Measurements from ENCODE around the gene NDUFS7. TPM values are rescaled to one million over a fixed set of nuclear protein-coding genes. Genes with fewer than 3 reads are reported as not detected.

The NDUFS7 gene
- total and polyA plus RNA-seq, 9 of the 15 experiments (the other 6 are each of a cell fraction or from before 2014, with no cell fraction given) = 6.0 to 271 (median 60.6) TPM

- TF ChIP-seq PRDM10 (IDR thresholded peaks at IDR 0.05; ENCODE audit: partially characterized antibody) = peak; percentile 40
These were observed 41.6 kb downstream of the NDUFS7 start (continued) for GRCh38 chr19:1425102-1425837.

- H3K9me3 ChIP-seq (replicated peaks; ENCODE audit: control insufficient read depth, insufficient read depth, low read depth, low read length) = no peaks in the 10 kb centered on the region
- FAIRE-seq (no peak), ATAC-seq (no peak), DNase-seq (ENCODE audit: extremely low read depth in 1 of 4, low spot score in 3 of 4) (no peak)
- BruUV-seq (replicated peaks) = TSS peak; percentile 11
- H3K27ac ChIP-seq (ENCODE audit: extremely low read depth, low read depth, low read length) = no peak overlapping the region
- peaks cover 94% of the 10 kb centered on the region for H3K36me3 ChIP-seq (ENCODE audit: control insufficient read depth, insufficient read depth, low read length)
- ChIA-PET CTCF (ENCODE audit: low intra/inter-chr PET ratio) (no interaction called here), POLR2A (interaction anchor here (1.5 kb wide), 2 partner anchors 9 to 14 kb away, joined by 3 to 5 read pairs; no protein-coding TSS in a partner anchor)
- in situ Hi-C loops (cut with MboI) = no loop called here
- no peak overlapping the region for H2AFZ ChIP-seq (ENCODE audit: low read depth, low read length)
- H4K20me1 ChIP-seq (replicated peaks; ENCODE audit: control insufficient read depth, insufficient read depth, low read length) = peaks cover 10% of the 10 kb centered on the region; the same call in 1 of the 2 replicates
- intact Hi-C loops (cut with micrococcal nuclease) = no loop called here
- 95% methylated on average over 11 of the region's 14 CpGs for WGBS (ENCODE audit: insufficient coverage, low coverage, missing lambda C conversion rate)
- no peak overlapping the region for H3K4me3 ChIP-seq
- H3K4me2 ChIP-seq (ENCODE audit: insufficient read depth, low read length) = no peak overlapping the region
- H3K9me1 ChIP-seq (ENCODE audit: control insufficient read depth, insufficient read depth, low read length) = peaks cover 4% of the 10 kb centered on the region
- no peaks in the 10 kb centered on the region for H3K27me3 ChIP-seq (ENCODE audit: control insufficient read depth in 2 of 2, insufficient read depth in 2 of 2, low read length in 2 of 2)
- H3K79me2 ChIP-seq (ENCODE audit: control insufficient read depth, insufficient read depth, low read length) = peaks cover 55% of the 10 kb centered on the region
- peaks cover 0 to 57% of the 10 kb centered on the region in 2 experiments; a peak in 2 of 5 replicates for H3K4me1 ChIP-seq (replicated peaks in 1 of 2; ENCODE audit: control insufficient read depth in 2 of 2, insufficient read depth in 2 of 2, low read length in 2 of 2)
- TF ChIP-seq PRDM10 (IDR thresholded peaks at IDR 0.05; ENCODE audit: partially characterized antibody) (peak; percentile 52), ZBTB8A (IDR thresholded peaks at IDR 0.05; ENCODE audit: partially characterized antibody) (no peak)
- H3K9ac ChIP-seq (ENCODE audit: insufficient read depth in 1 of 2, low read depth in 2 of 2, low read length in 2 of 2) = no peak overlapping the region
These were observed 42.2 kb downstream of the NDUFS7 start for GRCh38 chr19:1425902-1426301.
